Bronchial epithelial cell (primary cell): ENCODE measurements around the gene ZNF728. TPM values are rescaled to one million over a fixed set of nuclear protein-coding genes. Genes with fewer than 3 reads are reported as not detected.
"Not testable (repeated sequence)": the region's sequence is repeated elsewhere in the genome, so short reads cannot be mapped to it uniquely, and the experiment has no call there.

Experiments
- DNase-seq: peaks from one replicate; pipeline ENCODE4 v3.0.0-alpha.2; 2010; ENCODE audit warnings: low read depth
- FAIRE-seq: peaks from 2 replicates; lab custom pipeline; 2011; peaks lifted over from hg19 to GRCh38; lab: Jason Lieb, UNC
- H3K27me3 ChIP-seq: 2 replicates; pipeline ENCODE4 v1.5.1; 2011; ENCODE audit warnings: low read length; ENCODE audit not compliant: control insufficient read depth, insufficient read depth
- H3K36me3 ChIP-seq: 2 replicates; pipeline ENCODE4 v1.5.1; 2011; ENCODE audit warnings: low read length; ENCODE audit not compliant: control insufficient read depth, insufficient read depth
- H3K4me3 ChIP-seq: 2 replicates; pipeline ENCODE4 v1.5.1; 2011; ENCODE audit warnings: mild to moderate bottlenecking, low read depth, low read length, control low read depth
- CTCF ChIP-seq: IDR thresholded peaks from 2 replicates; pipeline ENCODE4 v1.5.1; 2011; ENCODE audit warnings: mild to moderate bottlenecking, moderate library complexity, low read length, control low read depth, inconsistent platforms; ENCODE audit not compliant: insufficient read depth, severe bottlenecking
- total RNA-seq: library from RNA; depleted of rRNA; stranded (reverse); fragments of >200 nt; gene quantifications from 2 replicates; pipeline ENCODE4 v1.2.1, GENCODE V29; 2014

ZNF728 gene
- total RNA-seq = not detected in 2 replicates

GRCh38 chr19:23002690-23003422 is at the start of gene ZNF728:
Gene ZNF728 (minus strand): TSS chr19:23003176. CDS start chr19:23003030, 146 bp downstream.
- no peaks in the 10 kb centered on the region for H3K27me3 ChIP-seq
- no peak within 1 kb of the TSS for H3K4me3 ChIP-seq
- no peaks in the 10 kb centered on the region for H3K36me3 ChIP-seq
- no peak for DNase-seq
- no peak for TF ChIP-seq CTCF
- FAIRE-seq = no peak

- Histone ChIP-seq H3K36me3 (no peaks in the 10 kb centered on the region), H3K4me3 (no peak overlapping the region), H3K27me3 (no peaks in the 10 kb centered on the region)
- no peak for DNase-seq
- TF ChIP-seq CTCF = no peak
- FAIRE-seq = no peak
Measured at GRCh38 chr19:23052349-23052748, 49.4 kb upstream of the ZNF728 start.

GRCh38 chr19:23049256-23049655 is 46.3 kb upstream of the ZNF728 start:
- H3K4me3 ChIP-seq = no peak overlapping the region
- no peak for FAIRE-seq
- no peaks in the 10 kb centered on the region for H3K27me3 ChIP-seq
- H3K36me3 ChIP-seq = no peaks in the 10 kb centered on the region
- DNase-seq = no peak
- no peak for TF ChIP-seq CTCF

GRCh38 chr19:23046743-23047142 is 43.8 kb upstream of the ZNF728 start:
- Histone ChIP-seq H3K27me3 (no peaks in the 10 kb centered on the region), H3K4me3 (no peak overlapping the region), H3K36me3 (no peaks in the 10 kb centered on the region)
- TF ChIP-seq CTCF = no peak
- DNase-seq (no peak), FAIRE-seq (no peak)

GRCh38 chr19:23033721-23034120 is 30.7 kb upstream of the ZNF728 start:
- FAIRE-seq (no peak), DNase-seq (no peak)
- Histone ChIP-seq H3K27me3 (no peaks in the 10 kb centered on the region), H3K4me3 (no peak overlapping the region), H3K36me3 (no peaks in the 10 kb centered on the region)
- TF ChIP-seq CTCF = no peak

- FAIRE-seq = no peak
- Histone ChIP-seq H3K4me3 (no peak overlapping the region), H3K27me3 (no peaks in the 10 kb centered on the region), H3K36me3 (no peaks in the 10 kb centered on the region)
- TF ChIP-seq CTCF = no peak
- DNase-seq = no peak
Measured at GRCh38 chr19:23015660-23016059, 12.7 kb upstream of the ZNF728 start.

- H3K27me3 ChIP-seq, H3K4me3 ChIP-seq, DNase-seq, FAIRE-seq, H3K36me3 ChIP-seq: not testable (repeated sequence)
Measured at GRCh38 chr19:22994957-22995356, 8.0 kb downstream of the ZNF728 start.
